HepG2 (cell line): ENCODE data around the gene TPST2. TPM values are rescaled to one million over a fixed set of nuclear protein-coding genes. Genes with fewer than 3 reads are reported as not detected.

Source experiments
- ARID3A ChIP-seq: IDR thresholded peaks from 2 replicates; pipeline ENCODE4 v1.6.1; 2012; ENCODE audit warnings: low read depth, low read length, improper control_type of control experiment
- CREM ChIP-seq, 2 experiments: sonication (generic) in 1 of 2; formaldehyde crosslinking in 1 of 2; IDR thresholded peaks; 2 replicates each; pipeline versions ENCODE4 v1.4.0 to v1.6.1; 2016 to 2020; ENCODE audit warnings: antibody characterized with exemption in 1 of 2, mild to moderate bottlenecking in 1 of 2, missing genetic modification reagents in 1 of 2
- DMAP1 ChIP-seq: IDR thresholded peaks from 2 replicates; pipeline ENCODE4 v1.6.1; 2016
- HOXD1 ChIP-seq: sonication (generic); formaldehyde crosslinking; IDR thresholded peaks from 2 replicates; pipeline ENCODE4 v1.5.0; 2020; ENCODE audit warnings: missing genetic modification reagents
- KLF12 ChIP-seq: sonication (generic); formaldehyde crosslinking; IDR thresholded peaks from 2 replicates; pipeline ENCODE4 v1.4.0; 2020; ENCODE audit warnings: missing genetic modification reagents, borderline replicate concordance
- MAFK ChIP-seq, 2 experiments: IDR thresholded peaks in 1 of 2; conservative IDR thresholded peaks in 1 of 2; 2 replicates each; pipeline ENCODE4 v1.6.1; 2011; ENCODE audit warnings: improper control_type of control experiment in 2 of 2, low read length in 2 of 2
- NR2F2 ChIP-seq: IDR thresholded peaks from 2 replicates; pipeline ENCODE4 v1.6.1; 2012; ENCODE audit warnings: low read depth, inconsistent platforms, borderline replicate concordance
- PHF8 ChIP-seq: sonication (generic); formaldehyde crosslinking; IDR thresholded peaks from 2 replicates; pipeline ENCODE4 v1.5.0; 2020; ENCODE audit warnings: missing genetic modification reagents
- PRDM10 ChIP-seq: sonication (generic); formaldehyde crosslinking; IDR thresholded peaks from 2 replicates; pipeline ENCODE4 v1.4.0; 2020; ENCODE audit warnings: low read depth, missing genetic modification reagents
- RXRB ChIP-seq: IDR thresholded peaks from 2 replicates; pipeline ENCODE4 v1.6.1; 2016; ENCODE audit warnings: borderline replicate concordance, missing genetic modification reagents, missing compliant biosample characterization
- SIX4 ChIP-seq: sonication (generic); formaldehyde crosslinking; IDR thresholded peaks from 2 replicates; pipeline ENCODE4 v1.4.0; 2020; ENCODE audit warnings: missing genetic modification reagents
- SUZ12 ChIP-seq: fragments of 150-350 bp; IDR thresholded peaks from 2 replicates; pipeline ENCODE4 v1.6.1; 2014; ENCODE audit warnings: low read depth, low read length
- TARDBP ChIP-seq: sonication (generic); formaldehyde crosslinking; IDR thresholded peaks from 2 replicates; pipeline ENCODE4 v1.8.0; 2022; ENCODE audit warnings: mild to moderate bottlenecking, missing genetic modification reagents
- ZBTB21 ChIP-seq: sonication (generic); formaldehyde crosslinking; IDR thresholded peaks from 2 replicates; pipeline ENCODE4 v1.4.0; 2020; ENCODE audit warnings: missing genetic modification reagents
- ZNF20 ChIP-seq: sonication (generic); formaldehyde crosslinking; IDR thresholded peaks from 2 replicates; pipeline ENCODE4 v1.4.0; 2020; ENCODE audit warnings: mild to moderate bottlenecking, moderate library complexity, missing genetic modification reagents
- ZNF549 ChIP-seq: sonication (generic); formaldehyde crosslinking; IDR thresholded peaks from 2 replicates; pipeline ENCODE4 v1.5.0; 2020; ENCODE audit warnings: missing genetic modification reagents
- ZNF720 ChIP-seq: sonication (generic); formaldehyde crosslinking; IDR thresholded peaks from 2 replicates; pipeline ENCODE4 v1.4.0; 2020; ENCODE audit warnings: missing genetic modification reagents
- polyA plus RNA-seq, 8 experiments: library from polyadenylated mRNA; depleted of rRNA in 3 of 8; stranded (reverse) in 7 of 8; unstranded in 1 of 8; fragments of >200 nt; fragmentation: Illumina TruSeq in 4 of 8; extraction: Trizol in 4 of 8; gene quantifications; 2 replicates each; pipeline versions ENCODE4 v1.2.1 to v1.2.3, GENCODE V29; 2011 to 2016; ENCODE audit warnings: low read depth in 4 of 8, missing spikeins in 1 of 8, mixed read lengths in 1 of 8; ENCODE audit not compliant: insufficient read depth in 1 of 8
- total RNA-seq, 5 experiments: library from RNA; depleted of rRNA; stranded (reverse); fragments of >200 nt; fragmentation: Illumina TruSeq; extraction: Trizol; gene quantifications; 2 replicates each; pipeline ENCODE4 v1.2.3, GENCODE V29; 2016; ENCODE audit warnings: low read depth in 1 of 5
- TF ChIP-seq, protein P1 (sequence below): IDR thresholded peaks from 2 replicates; pipeline ENCODE4 v1.6.1; 2018; ENCODE audit warnings: missing genetic modification reagents, mild to moderate bottlenecking, missing compliant biosample characterization
- TF ChIP-seq, protein P2 (sequence below): IDR thresholded peaks from 2 replicates; pipeline ENCODE4 v1.6.1; 2016
- TF ChIP-seq, protein P3 (sequence below), 2 experiments: fragments of 450-650 bp in 1 of 2; sonication (generic) in 1 of 2; formaldehyde crosslinking; IDR thresholded peaks; 2 replicates each; pipeline versions ENCODE4 v1.5.0 to v1.8.0; 2020 to 2022; ENCODE audit warnings: mild to moderate bottlenecking in 1 of 2, missing genetic modification reagents in 1 of 2

TPST2 gene
- total and polyA plus RNA-seq, 2 of the 13 experiments (the other 11 are each of a cell fraction or from before 2014, with no cell fraction given): 15.2 to 23.8 TPM

DNA sequence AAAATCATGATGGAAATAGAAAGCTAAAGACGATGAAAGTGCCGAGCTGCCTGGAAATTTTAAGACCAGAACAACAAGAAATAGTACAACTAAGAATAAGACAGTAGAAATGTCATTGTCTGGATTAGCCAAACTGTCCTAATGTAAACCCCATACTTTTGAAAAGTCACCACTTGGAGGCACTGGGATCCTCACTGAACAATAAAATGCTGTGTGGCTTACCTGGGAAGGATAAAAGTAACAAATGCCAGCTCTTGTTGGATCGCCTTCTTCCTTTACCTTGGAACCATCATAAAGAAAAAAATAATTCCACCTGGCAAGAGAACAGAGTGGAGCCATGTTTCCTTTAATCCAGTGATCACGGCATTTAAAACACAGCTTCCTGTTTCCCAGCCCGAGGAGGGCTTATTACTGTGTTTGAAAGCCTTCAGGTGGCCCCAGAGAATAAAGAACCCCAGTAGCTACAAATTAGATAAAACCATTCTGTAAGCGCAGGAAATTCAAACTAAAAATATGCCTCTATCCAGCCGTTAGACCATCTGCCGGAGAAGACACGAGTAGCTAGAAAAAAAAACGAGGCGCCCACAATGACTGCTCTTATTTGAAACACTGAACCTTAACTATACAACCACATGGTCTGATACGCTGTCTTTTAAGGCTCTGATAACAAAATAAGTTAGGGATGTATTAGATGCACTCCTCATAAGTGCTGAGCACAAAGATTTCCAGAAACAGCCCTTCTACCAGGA lies 110.7 kb downstream of the TPST2 start (continued):
- TF ChIP-seq, protein P1, sequence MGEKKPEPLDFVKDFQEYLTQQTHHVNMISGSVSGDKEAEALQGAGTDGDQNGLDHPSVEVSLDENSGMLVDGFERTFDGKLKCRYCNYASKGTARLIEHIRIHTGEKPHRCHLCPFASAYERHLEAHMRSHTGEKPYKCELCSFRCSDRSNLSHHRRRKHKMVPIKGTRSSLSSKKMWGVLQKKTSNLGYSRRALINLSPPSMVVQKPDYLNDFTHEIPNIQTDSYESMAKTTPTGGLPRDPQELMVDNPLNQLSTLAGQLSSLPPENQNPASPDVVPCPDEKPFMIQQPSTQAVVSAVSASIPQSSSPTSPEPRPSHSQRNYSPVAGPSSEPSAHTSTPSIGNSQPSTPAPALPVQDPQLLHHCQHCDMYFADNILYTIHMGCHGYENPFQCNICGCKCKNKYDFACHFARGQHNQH (CRISPR knock-in tag): no peak
- peak; percentile 30; the same call in 1 of the 2 replicates for TF ChIP-seq RXRB
- TF ChIP-seq CREM (IDR thresholded peaks at IDR 0.05): no peak
- TF ChIP-seq CREM (CRISPR knock-in tag; IDR thresholded peaks at IDR 0.05): no peak
- TF ChIP-seq KLF12 (CRISPR knock-in tag): 0 out of 2 replicates have a peak, but pooled peaks have one; percentile 42
- no peak for TF ChIP-seq SIX4 (CRISPR knock-in tag)
- TF ChIP-seq ARID3A: 0 out of 2 replicates have a peak, but pooled peaks have one; percentile 24
- TF ChIP-seq SUZ12: no peak
- TF ChIP-seq HOXD1: no peak
- TF ChIP-seq TARDBP (CRISPR knock-in tag): 0 out of 2 replicates have a peak, but pooled peaks have one; percentile 3
- TF ChIP-seq PHF8 (CRISPR knock-in tag): no peak
- no peak for TF ChIP-seq PRDM10 (CRISPR knock-in tag)
- no peak for TF ChIP-seq ZNF20 (CRISPR knock-in tag)
- no peak for TF ChIP-seq ZNF720 (CRISPR knock-in tag)
- TF ChIP-seq ZBTB21 (CRISPR knock-in tag): no peak
- TF ChIP-seq DMAP1: no peak
- TF ChIP-seq, protein P2, sequence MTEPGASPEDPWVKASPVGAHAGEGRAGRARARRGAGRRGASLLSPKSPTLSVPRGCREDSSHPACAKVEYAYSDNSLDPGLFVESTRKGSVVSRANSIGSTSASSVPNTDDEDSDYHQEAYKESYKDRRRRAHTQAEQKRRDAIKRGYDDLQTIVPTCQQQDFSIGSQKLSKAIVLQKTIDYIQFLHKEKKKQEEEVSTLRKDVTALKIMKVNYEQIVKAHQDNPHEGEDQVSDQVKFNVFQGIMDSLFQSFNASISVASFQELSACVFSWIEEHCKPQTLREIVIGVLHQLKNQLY (CRISPR knock-in tag): no peak
- peak in 1 of 2 experiments; percentile 57; a peak in 2 of 4 replicates for TF ChIP-seq MAFK (conservative IDR thresholded peaks at IDR 0.05 in 1 of 2, IDR thresholded peaks at IDR 0.05 in 1 of 2; ENCODE audit: low read length in 2 of 2)
- no peak for TF ChIP-seq NR2F2
- TF ChIP-seq ZNF549 (CRISPR knock-in tag): 0 out of 2 replicates have a peak, but pooled peaks have one; percentile 8
- TF ChIP-seq, protein P3, sequence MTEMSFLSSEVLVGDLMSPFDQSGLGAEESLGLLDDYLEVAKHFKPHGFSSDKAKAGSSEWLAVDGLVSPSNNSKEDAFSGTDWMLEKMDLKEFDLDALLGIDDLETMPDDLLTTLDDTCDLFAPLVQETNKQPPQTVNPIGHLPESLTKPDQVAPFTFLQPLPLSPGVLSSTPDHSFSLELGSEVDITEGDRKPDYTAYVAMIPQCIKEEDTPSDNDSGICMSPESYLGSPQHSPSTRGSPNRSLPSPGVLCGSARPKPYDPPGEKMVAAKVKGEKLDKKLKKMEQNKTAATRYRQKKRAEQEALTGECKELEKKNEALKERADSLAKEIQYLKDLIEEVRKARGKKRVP (CRISPR knock-in tag; IDR thresholded peaks at IDR 0.05): peak in 1 of 2 experiments; percentile 10; a peak in 1 of 4 replicates
